Vagina (tissue), 2 donors: ENCODE data around the gene SOX1.

Experiments
- POLR2A ChIP-seq, 2 donors: fragments of 450-650 bp; IDR thresholded peaks; one replicate each; pipeline ENCODE4 v1.6.1; 2017; ENCODE audit warnings: antibody characterized with exemption in 2 of 2, mild to moderate bottlenecking in 2 of 2, moderate library complexity in 2 of 2
- TF ChIP-seq, protein P1 (sequence below), 3 experiments: fragments of 450-650 bp in 2 of 3; fragments of 200-600 bp in 1 of 3; sonication (generic) in 1 of 3; IDR thresholded peaks; one replicate each; pipeline ENCODE4 v1.5.1; 2017 to 2019; ENCODE audit warnings: antibody characterized with exemption in 3 of 3, mild to moderate bottlenecking in 2 of 3, moderate library complexity in 2 of 3

DNA sequence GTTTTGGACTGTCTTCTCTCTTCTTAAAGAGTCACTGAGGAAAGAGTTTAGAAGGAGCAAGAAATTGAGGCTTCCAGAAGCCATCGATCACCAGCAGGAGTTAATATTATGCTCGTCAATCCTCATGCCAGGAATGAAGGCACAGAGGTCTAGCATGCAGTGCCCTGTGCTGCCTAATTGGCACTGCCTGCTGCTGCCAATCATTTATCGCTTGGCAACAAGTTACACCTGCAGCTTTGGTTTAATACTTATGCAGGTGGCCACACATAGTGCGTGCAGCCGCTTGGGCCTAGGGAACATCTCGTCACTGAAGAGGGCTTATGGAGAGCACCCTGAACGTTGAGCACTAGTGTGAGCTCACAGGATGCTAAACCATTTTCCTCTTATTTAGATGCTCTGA lies 2.7 kb upstream of the SOX1 start:
- TF ChIP-seq, protein P1, sequence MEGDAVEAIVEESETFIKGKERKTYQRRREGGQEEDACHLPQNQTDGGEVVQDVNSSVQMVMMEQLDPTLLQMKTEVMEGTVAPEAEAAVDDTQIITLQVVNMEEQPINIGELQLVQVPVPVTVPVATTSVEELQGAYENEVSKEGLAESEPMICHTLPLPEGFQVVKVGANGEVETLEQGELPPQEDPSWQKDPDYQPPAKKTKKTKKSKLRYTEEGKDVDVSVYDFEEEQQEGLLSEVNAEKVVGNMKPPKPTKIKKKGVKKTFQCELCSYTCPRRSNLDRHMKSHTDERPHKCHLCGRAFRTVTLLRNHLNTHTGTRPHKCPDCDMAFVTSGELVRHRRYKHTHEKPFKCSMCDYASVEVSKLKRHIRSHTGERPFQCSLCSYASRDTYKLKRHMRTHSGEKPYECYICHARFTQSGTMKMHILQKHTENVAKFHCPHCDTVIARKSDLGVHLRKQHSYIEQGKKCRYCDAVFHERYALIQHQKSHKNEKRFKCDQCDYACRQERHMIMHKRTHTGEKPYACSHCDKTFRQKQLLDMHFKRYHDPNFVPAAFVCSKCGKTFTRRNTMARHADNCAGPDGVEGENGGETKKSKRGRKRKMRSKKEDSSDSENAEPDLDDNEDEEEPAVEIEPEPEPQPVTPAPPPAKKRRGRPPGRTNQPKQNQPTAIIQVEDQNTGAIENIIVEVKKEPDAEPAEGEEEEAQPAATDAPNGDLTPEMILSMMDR (IDR thresholded peaks at IDR 0.05), result no peak
- TF ChIP-seq POLR2A (IDR thresholded peaks at IDR 0.05), result no peak
